Liver (tissue), 3 donors: ENCODE results near the gene RPUSD4.

Source experiments
- ATF3 ChIP-seq: IDR thresholded peaks from 2 replicates; pipeline ENCODE4 v1.6.1; 2016; ENCODE audit warnings: antibody characterized with exemption
- FOXA1 ChIP-seq: IDR thresholded peaks from 2 replicates; pipeline ENCODE4 v1.6.1; 2016; ENCODE audit warnings: antibody characterized with exemption
- GABPA ChIP-seq, 2 donors: IDR thresholded peaks in 1 of 2; conservative IDR thresholded peaks in 1 of 2; 2 replicates each; pipeline ENCODE4 v1.6.1; 2016; ENCODE audit warnings: antibody characterized with exemption in 2 of 2, mild to moderate bottlenecking in 1 of 2, moderate library complexity in 1 of 2
- HNF4A ChIP-seq, 2 donors: conservative IDR thresholded peaks; 2 replicates each; pipeline ENCODE4 v1.6.1; 2016; ENCODE audit warnings: antibody characterized with exemption in 2 of 2, mild to moderate bottlenecking in 2 of 2
- JUND ChIP-seq, 2 donors: IDR thresholded peaks; 2 replicates each; pipeline ENCODE4 v1.6.1; 2016; ENCODE audit warnings: antibody characterized with exemption in 2 of 2
- RAD21 ChIP-seq, 2 donors: IDR thresholded peaks; 2 replicates each; pipeline ENCODE4 v1.6.1; 2016; ENCODE audit warnings: antibody characterized with exemption in 2 of 2, mild to moderate bottlenecking in 2 of 2
- REST ChIP-seq: IDR thresholded peaks from 2 replicates; pipeline ENCODE4 v1.6.1; 2016; ENCODE audit warnings: antibody characterized with exemption, mild to moderate bottlenecking
- RXRA ChIP-seq, 2 donors: IDR thresholded peaks; 2 replicates each; pipeline ENCODE4 v1.6.1; 2017 to 2018; ENCODE audit warnings: antibody characterized with exemption in 2 of 2, mild to moderate bottlenecking in 1 of 2
- SP1 ChIP-seq: IDR thresholded peaks from 2 replicates; pipeline ENCODE4 v1.6.1; 2018; ENCODE audit warnings: antibody characterized with exemption, mild to moderate bottlenecking
- TAF1 ChIP-seq: conservative IDR thresholded peaks from 2 replicates; pipeline ENCODE4 v1.6.1; 2016; ENCODE audit warnings: antibody characterized with exemption, mild to moderate bottlenecking
- TF ChIP-seq, protein P1 (sequence below): fragments of 150-350 bp; IDR thresholded peaks from 2 replicates; pipeline ENCODE4 v1.5.1; 2017; ENCODE audit warnings: improper control_type of control experiment, low read depth, low read length; ENCODE audit not compliant: missing input control
- TF ChIP-seq, protein P2 (sequence below): IDR thresholded peaks from 2 replicates; pipeline ENCODE4 v1.6.1; 2016; ENCODE audit warnings: antibody characterized with exemption
- TF ChIP-seq, protein P3 (sequence below): IDR thresholded peaks from 2 replicates; pipeline ENCODE4 v1.6.1; 2016; ENCODE audit warnings: antibody characterized with exemption
- donor health status: healthy.
- donor health status: healthy.

GRCh38 chr11:126232683-126233082 is 21.2 kb upstream of the RPUSD4 start:
- TF ChIP-seq, protein P1, sequence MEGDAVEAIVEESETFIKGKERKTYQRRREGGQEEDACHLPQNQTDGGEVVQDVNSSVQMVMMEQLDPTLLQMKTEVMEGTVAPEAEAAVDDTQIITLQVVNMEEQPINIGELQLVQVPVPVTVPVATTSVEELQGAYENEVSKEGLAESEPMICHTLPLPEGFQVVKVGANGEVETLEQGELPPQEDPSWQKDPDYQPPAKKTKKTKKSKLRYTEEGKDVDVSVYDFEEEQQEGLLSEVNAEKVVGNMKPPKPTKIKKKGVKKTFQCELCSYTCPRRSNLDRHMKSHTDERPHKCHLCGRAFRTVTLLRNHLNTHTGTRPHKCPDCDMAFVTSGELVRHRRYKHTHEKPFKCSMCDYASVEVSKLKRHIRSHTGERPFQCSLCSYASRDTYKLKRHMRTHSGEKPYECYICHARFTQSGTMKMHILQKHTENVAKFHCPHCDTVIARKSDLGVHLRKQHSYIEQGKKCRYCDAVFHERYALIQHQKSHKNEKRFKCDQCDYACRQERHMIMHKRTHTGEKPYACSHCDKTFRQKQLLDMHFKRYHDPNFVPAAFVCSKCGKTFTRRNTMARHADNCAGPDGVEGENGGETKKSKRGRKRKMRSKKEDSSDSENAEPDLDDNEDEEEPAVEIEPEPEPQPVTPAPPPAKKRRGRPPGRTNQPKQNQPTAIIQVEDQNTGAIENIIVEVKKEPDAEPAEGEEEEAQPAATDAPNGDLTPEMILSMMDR = no peak
- no peak for TF ChIP-seq GABPA (IDR thresholded peaks at IDR 0.05 in 1 of 2, conservative IDR thresholded peaks at IDR 0.05 in 1 of 2)
- TF ChIP-seq RAD21 (IDR thresholded peaks at IDR 0.05) = no peak
- TF ChIP-seq, protein P2, sequence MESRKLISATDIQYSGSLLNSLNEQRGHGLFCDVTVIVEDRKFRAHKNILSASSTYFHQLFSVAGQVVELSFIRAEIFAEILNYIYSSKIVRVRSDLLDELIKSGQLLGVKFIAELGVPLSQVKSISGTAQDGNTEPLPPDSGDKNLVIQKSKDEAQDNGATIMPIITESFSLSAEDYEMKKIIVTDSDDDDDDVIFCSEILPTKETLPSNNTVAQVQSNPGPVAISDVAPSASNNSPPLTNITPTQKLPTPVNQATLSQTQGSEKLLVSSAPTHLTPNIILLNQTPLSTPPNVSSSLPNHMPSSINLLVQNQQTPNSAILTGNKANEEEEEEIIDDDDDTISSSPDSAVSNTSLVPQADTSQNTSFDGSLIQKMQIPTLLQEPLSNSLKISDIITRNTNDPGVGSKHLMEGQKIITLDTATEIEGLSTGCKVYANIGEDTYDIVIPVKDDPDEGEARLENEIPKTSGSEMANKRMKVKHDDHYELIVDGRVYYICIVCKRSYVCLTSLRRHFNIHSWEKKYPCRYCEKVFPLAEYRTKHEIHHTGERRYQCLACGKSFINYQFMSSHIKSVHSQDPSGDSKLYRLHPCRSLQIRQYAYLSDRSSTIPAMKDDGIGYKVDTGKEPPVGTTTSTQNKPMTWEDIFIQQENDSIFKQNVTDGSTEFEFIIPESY = no peak
- TF ChIP-seq, protein P3, sequence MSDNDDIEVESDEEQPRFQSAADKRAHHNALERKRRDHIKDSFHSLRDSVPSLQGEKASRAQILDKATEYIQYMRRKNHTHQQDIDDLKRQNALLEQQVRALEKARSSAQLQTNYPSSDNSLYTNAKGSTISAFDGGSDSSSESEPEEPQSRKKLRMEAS = no peak
- no peak for TF ChIP-seq REST
- TF ChIP-seq ATF3 = no peak
- TF ChIP-seq HNF4A (conservative IDR thresholded peaks at IDR 0.05) = no peak
- no peak for TF ChIP-seq RXRA (IDR thresholded peaks at IDR 0.05)
- TF ChIP-seq FOXA1 = no peak
- no peak for TF ChIP-seq JUND (IDR thresholded peaks at IDR 0.05)
- no peak for TF ChIP-seq SP1
- no peak for TF ChIP-seq TAF1
